GM12874 (cell line): ENCODE measurements around the gene R3HDM2.

ENCODE experiments used
- CTCF ChIP-seq: IDR thresholded peaks from 2 replicates; pipeline ENCODE4 v1.5.1; 2011; ENCODE audit warnings: low read depth, mild to moderate bottlenecking, control low read depth, low read length, moderate library complexity; ENCODE audit not compliant: insufficient read depth

Gene R3HDM2

GRCh38 chr12:57235017-57235727 lies 195.7 kb downstream of the R3HDM2 start:
- no peak for TF ChIP-seq CTCF

- TF ChIP-seq CTCF: no peak
Observed at GRCh38 chr12:57234571-57235016, 196.2 kb downstream of the R3HDM2 start.

GRCh38 chr12:57234233-57234570 lies 196.6 kb downstream of the R3HDM2 start:
- no peak for TF ChIP-seq CTCF

- TF ChIP-seq CTCF: no peak
Observed at GRCh38 chr12:57233357-57234232, 197.2 kb downstream of the R3HDM2 start.

GRCh38 chr12:57232156-57232756 lies 198.6 kb downstream of the R3HDM2 start:
- TF ChIP-seq CTCF: no peak

- TF ChIP-seq CTCF: no peak
Observed at GRCh38 chr12:57231276-57232021, 199.4 kb downstream of the R3HDM2 start.
